ENCODE results near the gene BAMBI.

BAMBI gene

DNA sequence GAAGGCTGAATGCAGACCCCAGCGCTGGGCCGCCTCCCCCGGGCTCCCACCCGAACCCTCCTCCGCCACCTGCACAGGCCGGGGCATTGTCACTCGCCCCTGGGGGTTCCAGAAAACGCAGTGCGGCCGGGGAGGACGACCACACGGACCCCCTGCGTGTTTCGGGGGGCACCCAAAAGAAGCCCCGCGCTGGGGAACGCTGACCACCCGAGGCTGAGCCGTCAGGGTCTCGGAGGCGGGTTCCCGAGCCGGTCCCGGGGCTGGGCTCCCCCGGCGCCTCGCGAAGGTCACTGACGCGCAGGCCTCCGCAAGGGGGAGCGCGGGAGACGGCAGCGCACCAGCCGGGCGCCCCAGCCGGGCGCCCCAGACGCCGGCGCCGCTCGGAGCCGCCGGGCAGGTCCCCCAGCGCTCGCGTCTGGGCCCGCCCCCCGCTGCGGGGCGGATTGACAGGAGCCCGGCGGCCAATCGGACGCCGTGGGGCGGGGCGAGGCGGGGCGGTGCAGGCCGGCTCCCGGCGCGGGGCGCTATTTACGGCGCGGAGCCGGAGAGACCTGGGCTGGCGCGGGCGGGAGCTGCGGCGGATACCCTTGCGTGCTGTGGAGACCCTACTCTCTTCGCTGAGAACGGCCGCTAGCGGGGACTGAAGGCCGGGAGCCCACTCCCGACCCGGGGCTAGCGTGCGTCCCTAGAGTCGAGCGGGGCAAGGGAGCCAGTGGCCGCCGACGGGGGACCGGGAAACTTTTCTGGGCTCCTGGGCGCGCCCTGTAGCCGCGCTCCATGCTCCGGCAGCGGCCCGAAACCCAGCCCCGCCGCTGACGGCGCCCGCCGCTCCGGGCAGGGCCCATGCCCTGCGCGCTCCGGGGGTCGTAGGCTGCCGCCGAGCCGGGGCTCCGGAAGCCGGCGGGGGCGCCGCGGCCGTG, at the start of gene BAMBI:
Gene BAMBI, plus strand, starts transcription at position 554 of the 920 bp plus-strand sequence. CDS start 377 bp downstream, outside the sequence.
- no peak for TF ChIP-seq Cebpa-rat (IDR thresholded peaks at IDR 0.05)
- H3K9ac ChIP-seq = peak within 1 kb of the TSS; percentile 75 to 94 (median 89)
- H3K4me3 ChIP-seq = peak within 1 kb of the TSS; percentile 82 to 99 (median 96)
- H3K4me2 ChIP-seq = peak within 1 kb of the TSS; percentile 90 to 99 (median 95)
- H3K36me3 ChIP-seq = peaks cover 0 to 15% (median 11%) of the 10 kb centered on the region in 11 experiments; a peak in 15 of 22 replicates
- no peaks in the 10 kb centered on the region for H3K9me3 ChIP-seq (replicated peaks in 1 of 11)
- peaks cover 5 to 24% (median 19%) of the 10 kb centered on the region in 11 experiments; a peak in 19 of 22 replicates for H3K27me3 ChIP-seq
- peaks cover 28 to 47% (median 36%) of the 10 kb centered on the region in 10 experiments for H3K4me1 ChIP-seq
- H3K27ac ChIP-seq = peak within 1 kb of the TSS; percentile 2 to 90 (median 84); a peak in 21 of 22 replicates
- peaks cover 0 to 49% (median 47%) of the 10 kb centered on the region in 11 experiments; a peak in 13 of 22 replicates for H4K20me1 ChIP-seq

- Histone ChIP-seq H3K27me3 (no peaks in the 10 kb centered on the region), H3K36me3 (peaks cover 0 to 3% (median 0%) of the 10 kb centered on the region in 11 experiments; a peak in 4 of 22 replicates), H3K4me1 (peaks cover 0 to 7% (median 0%) of the 10 kb centered on the region in 10 experiments; a peak in 3 of 20 replicates), H3K9ac (no peak overlapping the region), H3K27ac (no peak overlapping the region), H3K4me2 (peak overlapping the region in 2 of 11 experiments; percentile 5 to 27; a peak in 1 of 22 replicates), H4K20me1 (peaks cover 0 to 24% (median 0%) of the 10 kb centered on the region in 11 experiments; a peak in 5 of 22 replicates), H3K4me3 (no peak overlapping the region), H3K9me3 (replicated peaks in 1 of 11) (no peaks in the 10 kb centered on the region)
- TF ChIP-seq Cebpa-rat (IDR thresholded peaks at IDR 0.05) = no peak
Measured at GRCh38 chr10:28628184-28628893, 49.0 kb upstream of the BAMBI start.

DNA sequence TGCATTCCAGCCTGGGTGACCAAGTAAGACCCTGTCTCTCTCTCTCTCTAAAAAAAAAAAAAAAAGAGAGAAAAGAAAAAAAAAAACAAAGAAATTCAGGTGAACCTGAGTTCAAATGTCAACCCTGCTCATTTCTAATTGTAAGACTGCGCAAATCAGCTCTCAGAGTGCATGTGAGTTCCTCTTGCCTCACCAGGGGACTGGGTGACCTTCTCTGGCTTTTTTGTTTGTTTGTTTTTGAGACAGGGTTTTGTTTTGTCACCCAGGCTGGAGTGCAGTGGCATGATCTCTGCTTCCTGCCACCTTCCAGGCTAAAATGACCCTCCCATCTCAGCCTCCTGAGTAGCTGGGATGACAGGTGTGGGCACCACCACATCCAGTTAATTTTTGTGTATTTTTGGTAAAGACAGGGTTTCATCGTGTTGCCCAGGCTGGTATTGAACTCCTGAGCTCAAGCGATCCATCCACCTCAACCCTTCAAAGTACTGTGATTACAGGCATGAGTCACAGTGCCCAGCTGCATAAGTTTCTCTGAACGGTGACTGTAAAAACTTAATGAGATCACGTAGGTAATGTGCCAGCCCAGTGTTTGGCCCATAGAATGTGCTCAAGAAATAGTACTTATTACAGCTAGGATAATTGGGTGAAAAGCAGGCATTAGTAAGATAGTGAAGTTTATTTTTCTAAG, 45.3 kb upstream of the BAMBI start:
- TF ChIP-seq Cebpa-rat (IDR thresholded peaks at IDR 0.05) = no peak
- Histone ChIP-seq H3K4me1 (peaks cover 0 to 7% (median 0%) of the 10 kb centered on the region in 10 experiments; a peak in 3 of 20 replicates), H3K9ac (no peak overlapping the region), H4K20me1 (0 out of 22 replicates have a peak, but pooled peaks cover 0 to under 1% (median 0%) of the 10 kb centered on the region in 11 experiments), H3K27me3 (no peaks in the 10 kb centered on the region), H3K36me3 (no peaks in the 10 kb centered on the region), H3K27ac (no peak overlapping the region), H3K4me3 (no peak overlapping the region), H3K9me3 (replicated peaks in 1 of 11) (no peaks in the 10 kb centered on the region), H3K4me2 (no peak overlapping the region)

DNA sequence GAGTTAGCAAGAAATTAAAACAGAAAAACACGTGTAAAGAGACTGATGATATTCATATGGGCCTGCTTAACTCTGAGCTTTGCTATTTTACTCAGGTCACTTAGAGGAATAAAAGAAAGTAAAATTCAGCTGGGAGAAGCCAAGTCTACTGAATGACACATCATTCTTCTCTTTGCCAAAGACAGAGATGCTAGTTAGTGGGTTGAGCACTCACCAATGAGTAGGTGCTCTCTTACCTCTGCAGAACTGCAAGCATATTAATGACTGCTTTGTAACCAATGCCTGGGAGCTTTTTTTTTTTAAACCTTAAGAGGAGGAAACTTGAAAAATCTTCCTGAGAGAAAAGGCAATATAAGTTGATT, 44.8 kb upstream of the BAMBI start:
- TF ChIP-seq Cebpa-rat (IDR thresholded peaks at IDR 0.05) = no peak
- no peak overlapping the region for H3K27ac ChIP-seq

GRCh38 chr10:28633750-28634149, 43.6 kb upstream of the BAMBI start:
- Histone ChIP-seq H3K4me1 (peaks cover 0 to under 1% (median 0%) of the 10 kb centered on the region in 10 experiments; a peak in 3 of 20 replicates), H3K4me3 (no peak overlapping the region), H3K4me2 (no peak overlapping the region), H3K27me3 (no peaks in the 10 kb centered on the region), H3K36me3 (no peaks in the 10 kb centered on the region), H3K9ac (no peak overlapping the region), H4K20me1 (no peaks in the 10 kb centered on the region), H3K9me3 (replicated peaks in 1 of 11) (0 out of 22 replicates have a peak, but pooled peaks cover 0 to 3% (median 0%) of the 10 kb centered on the region in 11 experiments), H3K27ac (no peak overlapping the region)
- no peak for TF ChIP-seq Cebpa-rat (IDR thresholded peaks at IDR 0.05)

More for the DNA sequence above, 44.8 kb upstream of the BAMBI start:
- no peaks in the 10 kb centered on the region for H3K27me3 ChIP-seq
- H3K36me3 ChIP-seq = no peaks in the 10 kb centered on the region
- H4K20me1 ChIP-seq = no peaks in the 10 kb centered on the region
- H3K4me1 ChIP-seq = peaks cover 0 to 7% (median 0%) of the 10 kb centered on the region in 10 experiments; a peak in 3 of 20 replicates
- no peak overlapping the region for H3K4me3 ChIP-seq
- no peak overlapping the region for H3K4me2 ChIP-seq
- H3K9ac ChIP-seq = no peak overlapping the region
- no peaks in the 10 kb centered on the region for H3K9me3 ChIP-seq (replicated peaks in 1 of 11)

DNA sequence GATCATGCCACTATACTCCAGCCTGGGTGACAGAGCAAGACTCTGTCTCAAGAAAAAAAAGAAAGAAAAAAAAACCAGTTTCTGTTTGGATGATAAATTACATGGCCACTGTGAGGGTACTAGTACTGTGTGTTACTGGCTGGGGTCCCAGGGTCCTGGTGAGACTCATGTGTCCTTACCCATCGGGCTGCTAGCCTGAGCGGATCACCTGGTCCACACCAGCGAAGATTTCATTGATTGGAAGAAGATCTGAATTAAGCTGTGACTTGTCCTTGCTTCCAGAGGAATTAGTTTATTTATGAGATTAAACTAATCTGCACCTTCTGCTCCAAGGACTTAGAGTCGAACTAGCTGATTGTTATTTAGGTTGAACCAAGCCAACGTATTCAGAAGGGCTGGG, 40.0 kb upstream of the BAMBI start:
- Histone ChIP-seq H3K9ac (no peak overlapping the region), H3K4me1 (no peaks in the 10 kb centered on the region), H4K20me1 (no peaks in the 10 kb centered on the region), H3K27ac (no peak overlapping the region), H3K4me3 (no peak overlapping the region), H3K4me2 (no peak overlapping the region), H3K27me3 (no peaks in the 10 kb centered on the region), H3K36me3 (no peaks in the 10 kb centered on the region), H3K9me3 (replicated peaks in 1 of 11) (0 out of 22 replicates have a peak, but pooled peaks cover 0 to 5% (median 0%) of the 10 kb centered on the region in 11 experiments)
- TF ChIP-seq Cebpa-rat (IDR thresholded peaks at IDR 0.05) = no peak

GRCh38 chr10:28638392-28638791, 38.9 kb upstream of the BAMBI start:
- H3K4me3 ChIP-seq = no peak overlapping the region
- TF ChIP-seq Cebpa-rat (IDR thresholded peaks at IDR 0.05) = no peak
- no peak overlapping the region for H3K4me2 ChIP-seq
- H3K27me3 ChIP-seq = no peaks in the 10 kb centered on the region
- no peaks in the 10 kb centered on the region for H4K20me1 ChIP-seq
- no peak overlapping the region for H3K9ac ChIP-seq
- H3K36me3 ChIP-seq = no peaks in the 10 kb centered on the region
- H3K9me3 ChIP-seq (replicated peaks in 1 of 11) = 0 out of 22 replicates have a peak, but pooled peaks cover 0 to 5% (median 0%) of the 10 kb centered on the region in 11 experiments
- no peak overlapping the region for H3K27ac ChIP-seq
- no peaks in the 10 kb centered on the region for H3K4me1 ChIP-seq

DNA sequence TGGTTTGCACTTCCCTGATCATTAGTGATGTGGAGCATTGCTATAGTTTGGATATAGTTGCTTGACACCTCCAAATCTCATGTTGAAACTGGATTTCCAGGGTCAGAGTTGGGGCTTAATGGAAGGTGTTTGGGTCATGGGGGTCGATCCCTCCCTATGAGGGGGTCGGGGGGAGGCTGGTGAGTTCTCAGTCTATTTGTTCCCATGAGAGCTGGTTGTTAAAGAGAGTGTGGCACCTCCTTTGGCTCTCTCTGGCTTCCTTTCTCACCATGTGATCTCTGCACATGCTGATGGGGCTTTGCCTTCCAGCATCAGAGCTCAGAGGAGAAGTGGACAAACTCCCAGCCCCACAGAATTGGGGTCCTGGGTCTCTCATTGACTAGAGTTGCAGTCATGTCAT, 36.8 kb upstream of the BAMBI start:
- H4K20me1 ChIP-seq = no peaks in the 10 kb centered on the region
- TF ChIP-seq Cebpa-rat (IDR thresholded peaks at IDR 0.05) = no peak
- no peaks in the 10 kb centered on the region for H3K27me3 ChIP-seq
- H3K36me3 ChIP-seq = no peaks in the 10 kb centered on the region
- no peaks in the 10 kb centered on the region for H3K4me1 ChIP-seq
- no peak overlapping the region for H3K9ac ChIP-seq
- no peak overlapping the region for H3K4me2 ChIP-seq
- H3K9me3 ChIP-seq (replicated peaks in 1 of 11) = 0 out of 22 replicates have a peak, but pooled peaks cover 0 to 5% (median 0%) of the 10 kb centered on the region in 11 experiments
- H3K27ac ChIP-seq = no peak overlapping the region
- no peak overlapping the region for H3K4me3 ChIP-seq

All from BLaER1 treated with 17β-estradiol and CSF1 and Interleukin-3, amounts not matched to agents 10 nM and 100 nM (cell line).